ENCODE data around the gene RRAS.
"Not testable (repeated sequence)": the region's sequence is repeated elsewhere in the genome, so short reads cannot be mapped to it uniquely, and the experiment has no call there.

The RRAS gene

DNA sequence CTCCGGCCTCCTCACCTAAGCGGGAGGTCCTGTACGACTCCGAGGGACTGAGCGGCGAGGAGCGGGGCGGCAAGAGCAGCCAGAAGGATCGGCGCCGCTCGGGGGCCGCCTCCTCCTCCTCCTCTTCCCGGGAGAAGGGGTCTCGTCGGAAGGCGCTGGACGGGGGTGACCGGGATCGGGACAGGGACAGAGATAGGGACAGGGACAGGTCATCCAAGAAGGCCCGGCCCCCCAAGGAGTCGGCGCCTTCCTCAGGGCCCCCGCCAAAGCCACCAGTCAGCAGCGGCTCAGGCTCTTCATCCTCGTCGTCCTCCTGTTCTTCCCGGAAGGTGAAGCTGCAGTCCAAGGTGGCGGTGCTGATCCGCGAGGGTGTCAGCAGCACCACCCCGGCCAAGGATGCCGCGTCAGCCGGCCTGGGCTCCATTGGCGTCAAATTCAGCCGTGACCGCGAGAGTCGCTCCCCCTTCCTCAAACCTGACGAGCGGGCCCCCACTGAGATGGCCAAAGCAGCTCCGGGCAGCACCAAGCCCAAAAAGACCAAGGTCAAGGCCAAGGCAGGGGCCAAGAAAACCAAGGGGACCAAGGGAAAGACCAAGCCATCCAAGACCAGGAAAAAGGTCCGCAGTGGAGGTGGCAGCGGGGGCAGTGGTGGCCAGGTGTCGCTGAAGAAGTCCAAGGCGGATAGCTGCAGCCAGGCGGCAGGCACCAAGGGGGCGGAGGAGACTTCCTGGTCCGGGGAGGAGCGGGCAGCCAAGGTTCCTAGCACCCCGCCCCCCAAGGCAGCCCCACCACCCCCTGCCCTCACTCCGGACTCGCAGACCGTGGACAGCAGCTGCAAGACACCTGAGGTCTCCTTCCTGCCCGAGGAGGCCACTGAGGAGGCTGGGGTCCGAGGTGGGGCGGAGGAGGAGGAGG, 12.9 kb upstream of the RRAS start:
- DNase-seq = no peak

DNA sequence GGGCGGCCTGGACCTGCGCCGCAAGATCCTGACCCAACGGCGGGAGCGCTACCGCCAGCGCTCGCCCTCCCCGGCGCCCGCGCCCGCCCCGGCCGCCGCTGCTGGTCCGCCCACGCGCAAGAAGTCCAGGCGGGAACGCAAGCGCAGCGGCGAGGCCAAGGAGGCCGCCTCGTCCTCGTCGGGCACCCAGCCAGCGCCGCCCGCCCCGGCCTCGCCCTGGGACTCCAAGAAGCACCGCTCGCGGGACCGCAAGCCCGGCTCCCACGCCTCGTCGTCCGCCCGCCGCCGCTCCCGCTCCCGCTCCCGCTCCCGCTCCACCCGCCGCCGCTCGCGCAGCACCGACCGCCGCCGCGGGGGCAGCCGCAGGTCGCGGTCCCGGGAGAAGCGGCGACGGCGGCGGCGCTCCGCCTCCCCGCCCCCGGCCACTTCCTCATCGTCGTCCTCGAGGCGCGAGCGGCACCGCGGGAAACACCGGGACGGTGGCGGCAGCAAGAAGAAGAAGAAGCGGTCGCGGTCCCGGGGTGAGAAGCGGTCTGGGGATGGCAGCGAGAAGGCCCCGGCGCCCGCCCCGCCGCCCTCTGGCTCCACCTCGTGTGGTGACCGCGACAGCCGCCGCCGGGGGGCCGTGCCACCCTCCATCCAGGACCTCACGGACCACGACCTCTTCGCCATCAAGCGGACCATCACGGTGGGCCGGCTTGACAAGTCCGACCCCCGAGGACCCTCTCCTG, 12.0 kb upstream of the RRAS start:
- no peak for DNase-seq

DNA sequence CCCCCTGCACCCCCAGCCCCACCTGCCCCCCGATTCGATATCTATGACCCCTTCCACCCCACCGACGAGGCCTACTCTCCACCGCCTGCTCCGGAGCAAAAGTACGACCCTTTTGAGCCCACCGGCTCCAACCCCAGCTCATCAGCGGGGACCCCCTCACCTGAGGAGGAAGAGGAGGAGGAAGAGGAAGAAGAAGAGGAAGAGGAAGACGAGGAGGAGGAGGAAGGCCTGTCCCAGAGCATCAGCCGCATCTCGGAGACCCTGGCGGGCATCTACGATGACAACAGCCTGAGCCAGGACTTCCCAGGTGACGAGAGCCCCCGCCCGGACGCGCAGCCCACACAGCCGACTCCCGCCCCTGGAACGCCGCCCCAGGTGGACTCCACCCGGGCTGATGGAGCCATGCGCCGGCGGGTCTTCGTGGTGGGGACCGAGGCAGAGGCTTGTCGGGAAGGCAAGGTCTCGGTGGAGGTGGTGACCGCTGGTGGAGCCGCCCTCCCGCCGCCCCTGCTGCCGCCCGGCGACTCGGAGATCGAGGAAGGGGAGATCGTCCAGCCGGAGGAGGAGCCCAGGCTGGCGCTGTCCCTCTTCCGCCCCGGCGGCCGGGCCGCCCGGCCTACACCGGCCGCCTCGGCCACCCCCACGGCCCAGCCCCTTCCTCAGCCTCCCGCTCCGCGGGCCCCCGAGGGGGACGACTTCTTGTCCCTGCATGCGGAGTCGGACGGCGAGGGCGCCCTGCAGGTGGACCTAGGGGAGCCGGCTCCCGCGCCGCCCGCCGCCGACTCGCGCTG, 11.3 kb upstream of the RRAS start:
- DNase-seq = no peak

DNA sequence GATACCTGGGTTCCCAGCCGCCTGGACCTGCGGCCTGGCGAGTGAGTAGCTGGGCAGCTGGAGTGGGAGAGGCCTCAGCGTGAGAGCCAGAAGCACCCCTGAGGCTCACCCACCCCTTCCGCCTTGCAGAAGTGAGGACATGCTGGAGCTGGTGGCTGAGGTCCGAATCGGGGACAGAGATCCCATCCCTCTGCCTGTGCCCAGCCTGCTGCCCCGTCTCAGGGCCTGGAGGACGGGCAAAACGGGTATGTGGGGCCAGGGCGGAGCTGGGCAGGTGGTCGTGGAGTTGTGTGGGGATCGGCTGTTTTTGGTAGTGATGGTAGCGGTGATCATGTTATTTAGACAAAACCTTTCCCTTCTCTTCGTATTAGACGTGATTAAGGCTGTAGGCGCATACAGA, 6.6 kb upstream of the RRAS start:
- no peak for DNase-seq

DNA sequence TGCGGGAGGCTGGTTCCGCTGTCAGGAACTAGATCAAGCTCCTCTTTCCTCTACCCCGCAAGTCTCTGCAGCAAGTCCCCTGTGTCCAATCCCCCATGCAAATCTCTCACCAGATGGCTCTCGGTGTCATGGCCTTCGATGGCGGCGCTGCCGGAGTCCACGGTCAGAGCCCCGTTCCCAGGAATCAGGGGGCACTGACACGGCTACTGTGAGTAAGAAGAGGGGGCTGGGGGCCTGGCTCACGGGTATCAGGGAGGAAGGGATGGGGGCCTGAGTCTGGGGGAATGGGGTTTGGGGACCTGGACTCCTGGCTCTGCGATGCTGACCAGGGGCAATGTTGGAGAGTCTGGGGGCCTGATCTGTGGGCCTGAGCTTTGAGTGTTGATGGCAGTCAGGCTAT, 6.1 kb upstream of the RRAS start:
- DNase-seq = no peak

DNA sequence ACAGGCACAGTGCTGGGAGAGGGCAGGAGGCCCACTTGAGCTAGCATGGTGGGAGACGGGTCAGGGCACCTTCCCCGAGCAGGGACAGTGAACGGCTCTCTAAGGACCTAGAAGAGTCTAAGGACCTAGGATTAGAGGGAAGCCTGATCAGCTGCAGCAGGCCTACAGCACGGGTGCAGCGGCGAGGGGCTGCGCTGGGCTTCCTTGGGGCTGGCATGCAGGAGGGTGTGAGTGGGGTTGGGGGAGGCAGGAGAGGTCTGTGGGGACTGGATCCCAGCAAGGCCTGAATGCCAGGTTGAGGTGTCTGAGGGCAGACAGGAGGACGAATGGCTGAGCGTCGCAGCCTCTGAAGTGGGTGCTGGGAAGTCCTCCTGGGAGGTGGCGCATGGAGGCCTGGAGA, 5.6 kb upstream of the RRAS start:
- DNase-seq = no peak

DNA sequence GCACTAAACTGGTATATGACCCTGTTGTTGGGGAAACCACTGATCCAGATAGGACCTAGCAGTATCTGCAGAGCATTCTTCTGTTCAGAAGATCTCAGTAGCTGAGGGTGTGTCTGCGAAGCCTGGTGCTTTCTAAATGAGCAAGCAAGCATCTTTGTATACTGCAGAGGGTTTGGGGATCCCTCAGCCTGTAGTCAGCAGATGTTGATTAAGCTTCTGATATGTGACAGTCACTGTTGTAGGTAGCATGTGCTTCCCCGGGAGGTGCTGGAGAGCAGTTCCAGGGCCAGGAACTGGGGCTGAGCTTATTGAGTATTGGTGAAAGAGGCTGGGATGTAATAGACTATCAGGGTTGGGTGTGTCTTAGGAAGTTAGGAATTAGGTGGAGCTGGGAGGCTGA, 3.5 kb upstream of the RRAS start:
- no peak for DNase-seq

DNA sequence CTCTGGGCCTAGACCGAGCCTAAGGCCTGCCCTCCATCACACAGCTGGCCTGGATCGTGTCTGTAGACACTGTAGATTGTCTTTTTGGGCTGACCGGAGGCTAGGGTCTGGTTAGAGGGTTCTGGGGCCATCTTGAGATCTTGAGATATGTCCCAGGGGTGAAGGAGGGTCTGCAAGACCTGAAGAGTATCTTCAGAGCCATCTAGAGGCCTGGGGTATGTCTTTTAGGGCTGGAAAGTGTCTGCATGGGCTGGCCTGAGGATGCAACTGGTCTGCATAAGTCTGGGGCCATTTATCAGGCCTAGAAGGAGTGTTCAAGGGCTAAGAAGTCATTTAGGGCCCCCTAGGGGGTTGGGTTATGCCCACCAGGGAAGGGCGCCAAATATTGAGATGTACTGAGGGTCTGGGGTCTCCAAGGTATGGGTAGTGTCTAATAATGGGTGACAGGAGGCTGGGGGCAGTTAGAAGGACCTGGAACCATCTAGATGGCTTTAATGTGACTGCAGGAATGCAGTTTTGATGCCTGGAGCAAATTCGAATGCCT, 2.6 kb upstream of the RRAS start:
- DNase-seq = no peak

DNA sequence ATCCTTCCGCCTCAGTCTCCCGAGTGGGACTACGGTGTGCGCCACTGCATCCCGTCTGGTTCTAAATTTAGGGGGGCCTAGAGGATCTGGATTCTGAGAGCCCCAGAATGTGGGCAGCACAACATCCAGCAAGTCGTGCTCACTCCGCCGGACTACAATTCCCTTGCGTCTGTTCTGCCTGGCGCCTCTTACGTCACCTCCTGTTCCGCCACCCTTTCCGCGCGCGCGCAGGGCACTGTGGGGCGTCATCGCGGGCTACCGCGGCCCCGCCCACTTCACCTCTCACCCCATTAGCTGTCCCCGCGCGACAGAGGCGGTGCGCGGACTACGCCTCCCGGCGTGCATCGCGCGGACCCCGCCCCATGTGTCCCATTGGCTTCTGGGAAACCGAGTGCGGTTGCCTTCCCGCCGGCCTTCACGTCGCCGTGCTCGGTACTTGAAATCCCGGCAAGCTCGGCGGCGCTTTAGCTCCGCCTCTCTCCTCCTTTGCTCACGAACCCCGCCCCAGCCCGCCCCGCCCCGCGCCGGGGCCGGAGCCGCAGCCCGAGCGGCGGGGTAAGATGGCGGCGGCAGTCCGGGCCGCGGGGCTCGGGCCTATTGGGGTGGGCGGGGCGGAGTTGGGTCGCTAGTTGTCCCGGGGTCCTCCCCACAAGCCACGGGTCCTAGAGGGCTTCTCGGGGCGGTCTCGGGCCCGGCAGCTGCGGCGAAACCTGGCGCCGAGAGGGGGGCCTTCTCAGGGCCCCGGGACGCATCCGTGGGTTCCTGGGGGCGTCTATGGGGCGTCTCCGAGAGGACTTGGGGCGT, 1.9 kb upstream of the RRAS start, which contains the start of gene SCAF1:
SCAF1 (plus strand) TSS at position 522 of the 804 bp plus-strand sequence. CDS start 2,818 bp downstream, outside the sequence.
- DNase-seq = peak; percentile 99

DNA sequence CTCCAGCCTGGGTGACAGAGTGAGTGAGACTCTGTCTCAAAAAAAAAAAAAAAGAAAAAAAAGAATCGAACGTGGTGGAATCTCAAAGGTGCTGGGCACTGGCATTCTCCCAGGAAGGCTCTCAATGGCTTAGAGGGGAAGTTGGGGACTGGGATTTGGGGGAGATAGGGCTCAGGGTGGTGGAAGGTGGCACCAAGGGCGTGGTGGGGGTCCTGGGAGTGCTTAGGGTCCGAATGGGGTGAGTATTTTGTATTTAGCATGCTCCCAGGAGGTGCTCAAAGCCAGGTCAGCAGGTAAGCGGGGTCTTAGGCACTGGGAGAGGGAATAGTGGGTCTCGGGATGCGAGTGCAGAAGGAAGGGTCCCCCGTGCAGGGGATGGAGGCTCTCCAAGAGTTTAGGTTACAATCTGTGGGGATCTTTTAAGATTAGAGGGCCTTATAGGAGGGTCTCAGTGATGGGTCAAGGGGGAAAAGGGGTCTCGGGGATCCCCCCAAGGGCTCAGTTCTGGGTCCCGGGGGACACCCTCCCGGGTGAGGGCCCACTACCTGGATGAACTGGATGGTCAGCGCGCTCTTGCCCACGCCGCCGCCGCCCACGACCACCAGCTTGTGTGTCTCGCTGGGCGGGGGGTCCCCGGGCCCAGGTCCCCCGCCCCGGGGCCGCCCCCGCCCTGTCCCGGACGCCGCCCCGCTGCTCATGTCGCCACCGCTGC, 386 bp downstream of the RRAS start:
- no peak for DNase-seq

DNA sequence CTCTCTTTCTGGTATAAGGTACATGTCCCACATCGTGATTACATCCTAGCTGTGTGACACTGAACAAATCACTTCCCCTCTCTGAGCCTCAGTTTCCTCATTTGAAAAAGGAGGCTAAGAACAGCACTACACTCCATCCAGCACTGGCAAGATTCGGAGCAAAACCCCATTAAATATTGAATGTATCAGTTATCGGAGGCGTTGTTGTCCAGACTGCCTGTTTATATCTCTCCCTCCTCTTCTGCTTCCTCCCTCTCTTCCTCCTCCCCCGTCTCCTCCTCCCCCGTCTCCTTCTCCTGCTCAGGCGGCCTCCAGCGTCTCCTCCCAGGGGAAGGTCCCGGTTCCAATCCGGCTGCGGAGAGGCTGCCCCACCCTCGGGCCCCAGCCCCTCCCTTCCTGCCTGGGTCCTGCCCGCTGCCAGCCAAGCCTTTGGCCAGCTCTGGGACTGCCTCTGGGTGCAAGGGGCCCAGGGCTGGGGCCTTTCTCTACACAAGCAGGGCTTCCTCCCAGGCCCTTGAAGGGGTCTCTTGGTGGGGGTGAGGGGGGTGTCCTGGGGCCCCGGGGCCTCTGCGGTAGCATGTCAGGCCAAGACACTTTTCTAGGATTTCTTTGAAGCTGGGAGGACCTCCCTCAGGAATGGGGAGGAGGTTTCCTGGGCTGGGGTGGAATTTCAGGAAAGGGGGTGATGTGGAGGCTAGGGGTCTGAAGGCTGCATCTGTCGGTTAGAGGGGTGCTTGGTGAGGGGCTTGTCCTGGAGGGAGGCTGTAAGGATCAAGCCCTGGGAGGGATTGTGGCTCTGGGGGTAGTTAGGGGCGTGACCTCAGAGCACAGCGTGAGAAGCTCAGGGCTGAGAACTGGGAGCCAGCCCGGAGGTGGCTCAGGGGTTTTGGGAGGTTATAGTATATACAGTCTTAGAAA, 1.9 kb downstream of the RRAS start:
- no peak for DNase-seq

DNA sequence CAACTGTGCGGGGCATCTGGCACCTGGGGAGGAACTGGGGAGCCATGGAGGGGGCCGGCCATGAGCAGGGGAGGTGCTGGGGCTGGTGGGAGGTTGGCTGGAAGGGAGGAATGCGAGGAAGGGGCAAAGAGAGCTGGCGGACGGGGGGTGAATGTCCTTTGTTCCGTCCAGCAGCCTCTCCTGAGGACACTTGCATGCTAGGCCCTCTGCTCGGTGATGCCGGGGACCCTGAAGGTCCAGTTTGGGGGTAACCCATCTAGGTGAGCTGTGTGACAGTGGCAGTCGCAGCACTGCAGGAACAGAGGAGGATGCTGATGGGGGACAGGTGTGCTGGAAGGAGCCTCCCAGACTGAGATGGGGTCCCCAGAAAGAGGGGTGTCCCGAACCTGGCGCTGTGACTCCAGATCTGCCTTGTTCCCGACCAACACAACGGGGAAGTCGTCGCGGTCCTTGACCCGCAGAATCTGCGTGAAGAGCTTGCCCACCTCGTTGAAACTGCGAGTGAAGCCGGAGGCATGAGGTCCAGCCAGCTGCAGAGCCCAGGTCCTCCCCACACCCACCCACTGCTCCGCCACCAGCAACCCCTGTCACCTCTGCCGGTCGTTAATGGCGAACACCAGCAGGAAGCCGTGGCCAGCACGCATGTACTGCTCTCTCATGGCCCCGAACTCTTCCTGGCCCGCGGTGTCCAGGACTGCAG, 3.6 kb downstream of the RRAS start:
- no peak for DNase-seq

DNA sequence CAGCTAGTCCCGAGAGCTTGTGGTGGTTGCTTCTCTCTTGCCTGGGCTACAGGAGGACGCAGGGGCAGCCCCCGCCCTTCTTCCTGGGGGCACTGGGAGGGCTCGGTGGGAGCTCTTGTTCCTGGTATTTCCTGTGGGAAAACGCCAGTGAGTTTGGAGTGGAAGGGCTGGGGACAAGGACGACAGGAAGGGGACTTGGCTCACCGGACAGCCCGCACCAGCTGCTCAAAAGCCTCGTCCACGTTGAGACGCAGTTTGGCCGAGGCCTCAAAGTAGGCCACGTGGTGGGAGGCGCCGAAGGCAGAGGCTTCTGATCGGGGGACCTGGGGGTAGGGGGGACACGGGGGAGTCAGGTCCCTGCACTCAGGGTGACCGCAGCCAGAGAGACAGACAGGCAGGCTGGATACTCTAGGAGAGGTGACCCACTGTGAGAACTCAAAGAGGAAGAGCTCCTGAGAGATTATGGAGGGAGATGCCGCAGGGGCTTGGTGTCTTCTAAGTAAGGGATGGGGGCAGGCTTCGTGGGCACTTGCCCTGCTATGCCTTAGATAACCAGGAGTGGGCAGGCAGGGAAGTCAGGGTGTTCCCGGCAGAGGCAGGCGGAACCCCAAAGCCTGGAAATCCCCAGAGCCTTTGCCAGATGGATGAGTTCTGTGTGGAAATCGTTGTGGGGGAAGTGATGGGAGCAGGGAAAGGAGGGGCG, 4.3 kb downstream of the RRAS start:
- no peak for DNase-seq

DNA sequence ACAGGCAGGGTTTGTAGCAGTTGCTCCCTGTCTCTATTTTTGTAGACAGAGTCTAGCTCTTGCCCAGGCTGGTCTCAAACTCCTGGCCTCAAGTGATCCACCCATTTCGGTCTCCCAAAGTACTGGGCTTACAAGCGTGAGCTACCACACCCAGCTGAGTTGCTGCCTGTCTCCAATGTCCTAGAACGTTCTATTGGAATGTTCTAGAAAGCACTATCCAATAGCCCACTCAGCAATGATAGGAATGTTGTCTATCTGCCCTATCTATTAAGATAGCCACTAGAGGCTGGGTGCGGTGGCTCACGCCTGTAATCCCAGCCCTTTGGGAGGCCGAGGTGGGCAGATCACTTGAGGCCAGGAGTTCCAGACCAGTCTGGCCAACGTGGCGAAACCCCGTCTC, 6.7 kb downstream of the RRAS start:
- not testable (repeated sequence) for DNase-seq

DNA sequence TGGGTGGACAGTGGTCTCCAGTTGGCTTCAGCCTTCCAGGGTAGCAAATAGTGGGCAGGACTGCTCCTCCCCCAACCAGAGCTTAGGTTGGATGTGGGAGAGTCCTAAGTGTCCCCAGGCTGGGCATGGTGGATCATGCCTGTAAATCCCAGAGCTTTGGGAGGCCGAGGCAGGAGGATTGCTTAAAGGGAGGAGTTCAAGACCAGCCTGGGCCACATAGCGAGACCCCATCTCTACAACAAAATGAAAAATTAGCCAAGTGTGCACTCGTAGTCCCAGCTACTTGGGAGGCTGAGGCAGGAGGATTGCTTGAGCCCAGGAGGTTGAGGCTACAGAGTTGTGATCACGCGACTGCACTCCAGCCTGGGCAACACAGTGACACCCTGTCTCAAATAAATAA, 7.4 kb downstream of the RRAS start:
- no peak for DNase-seq

DNA sequence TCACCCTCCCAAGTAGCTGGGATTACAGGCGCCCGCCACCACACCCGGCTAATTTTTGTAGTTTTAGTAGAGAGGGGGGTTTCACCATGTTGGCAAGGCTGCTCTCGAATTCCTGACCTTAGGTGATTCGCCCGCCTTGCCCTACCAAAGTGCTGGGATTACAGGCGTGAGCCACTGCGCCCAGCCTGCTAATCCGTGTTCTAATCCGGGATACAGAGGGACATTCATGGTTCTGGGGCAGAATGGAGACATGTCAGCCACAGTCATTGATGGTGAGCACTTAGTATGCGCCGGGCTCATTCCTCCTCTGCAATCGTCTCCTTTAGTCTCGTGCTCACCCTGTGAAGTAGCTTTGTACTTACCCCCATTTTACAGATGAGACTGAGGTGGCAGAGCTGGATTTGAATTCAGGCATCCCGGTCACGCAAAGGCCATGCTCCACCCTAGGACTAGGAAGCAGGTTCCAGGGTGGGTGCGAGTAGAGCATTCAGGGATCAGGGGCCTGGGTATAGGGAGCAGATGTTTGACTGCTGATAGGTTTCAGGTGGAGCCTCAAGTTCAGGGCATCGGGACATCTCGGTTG, 8.2 kb downstream of the RRAS start:
- DNase-seq = no peak

DNA sequence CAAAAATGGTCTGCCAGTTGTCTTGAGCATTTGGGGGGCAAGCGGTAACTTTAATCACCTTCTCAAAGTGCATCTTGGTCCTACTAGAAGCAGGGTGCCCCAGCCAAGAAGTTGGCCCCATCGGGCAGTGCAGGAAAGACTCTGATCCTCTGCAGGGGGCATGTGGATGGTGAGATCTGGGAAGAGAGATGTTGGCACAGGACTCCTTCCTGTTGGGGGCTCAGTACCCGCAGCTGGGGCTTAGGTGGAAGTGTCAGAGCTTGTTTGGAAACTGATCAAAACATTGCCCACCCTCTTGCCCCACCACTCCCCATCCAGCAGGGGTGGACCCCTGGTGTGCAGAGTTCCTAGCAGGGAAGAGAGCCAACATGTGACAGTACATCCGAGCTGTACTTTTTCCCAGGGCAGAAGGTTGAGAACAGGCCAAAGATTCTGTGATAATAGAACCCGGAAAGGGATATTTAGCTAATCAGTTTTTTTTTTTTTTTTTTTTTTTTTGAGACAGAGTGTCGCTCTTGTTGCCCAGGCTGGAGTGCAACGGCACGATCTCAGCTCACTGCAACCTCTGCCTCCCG, 8.8 kb downstream of the RRAS start:
- no peak for DNase-seq

DNA sequence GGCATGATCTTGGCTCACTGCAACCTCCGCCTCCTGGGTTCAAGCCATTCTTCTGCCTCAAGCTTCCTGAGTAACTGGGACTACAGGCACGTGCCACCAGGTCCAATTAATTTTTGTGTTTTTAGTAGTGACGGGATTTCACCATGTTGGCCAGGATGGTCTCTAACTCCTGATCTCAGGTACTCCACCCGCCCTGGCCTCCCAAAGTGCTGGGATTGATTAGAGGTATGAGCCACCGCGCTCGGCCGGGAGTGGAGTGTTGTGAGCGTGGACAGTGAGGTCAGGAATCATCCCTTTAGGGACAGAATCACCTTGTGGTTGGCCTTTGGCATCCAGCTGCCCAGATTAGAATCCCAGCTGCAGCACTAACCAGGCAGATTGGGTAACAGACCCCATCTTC, 10.3 kb downstream of the RRAS start:
- no peak for DNase-seq

Measured in CD4-positive, alpha-beta T cell treated with Interleukin-6 for 4 hours (primary cell).